Mesenchymal stem cell (in vitro differentiated cells and primary cell): Measurements from ENCODE around the gene RFX1.

ENCODE experiments used
- DNase-seq: peaks from one replicate; pipeline ENCODE4 v3.0.0-alpha.2; 2013
- H2AFZ ChIP-seq: one replicate; pipeline ENCODE4 v1.6.1; 2013; ENCODE audit warnings: low read depth, mild to moderate bottlenecking, control low read depth, inconsistent platforms, low read length, moderate library complexity
- H2AK5ac ChIP-seq: 2 replicates; pipeline ENCODE4 v1.6.1; 2013; ENCODE audit warnings: low read length, moderate library complexity, mild to moderate bottlenecking, inconsistent platforms; ENCODE audit not compliant: severe bottlenecking
- H2BK120ac ChIP-seq: one replicate; pipeline ENCODE4 v1.6.1; 2013; ENCODE audit warnings: low read depth, mild to moderate bottlenecking, inconsistent platforms, low read length, moderate library complexity
- H2BK12ac ChIP-seq, 2 experiments: one replicate each; pipeline ENCODE4 v1.6.1; 2013; ENCODE audit warnings: inconsistent platforms in 2 of 2, low read length in 2 of 2, mild to moderate bottlenecking in 2 of 2, moderate library complexity in 2 of 2, control low read depth in 1 of 2
- H2BK15ac ChIP-seq: one replicate; pipeline ENCODE4 v1.6.1; 2013; ENCODE audit warnings: mild to moderate bottlenecking, low read depth, inconsistent platforms; ENCODE audit not compliant: poor library complexity, severe bottlenecking
- H2BK5ac ChIP-seq: 2 replicates; pipeline ENCODE4 v1.6.1; 2013; ENCODE audit warnings: low read depth, mild to moderate bottlenecking, low read length, control low read depth, inconsistent platforms; ENCODE audit not compliant: poor library complexity, severe bottlenecking
- H3K14ac ChIP-seq, 2 experiments: one replicate each; pipeline ENCODE4 v1.6.1; 2013; ENCODE audit warnings: inconsistent platforms in 2 of 2, low read length in 2 of 2, control low read depth in 1 of 2, mild to moderate bottlenecking in 1 of 2, moderate library complexity in 1 of 2
- H3K18ac ChIP-seq, 2 experiments: one replicate each; pipeline ENCODE4 v1.6.1; 2013; ENCODE audit warnings: inconsistent platforms in 2 of 2, low read length in 2 of 2, control low read depth in 1 of 2, low read depth in 1 of 2, mild to moderate bottlenecking in 1 of 2
- H3K23ac ChIP-seq, 2 experiments: one replicate each; pipeline ENCODE4 v1.6.1; 2013; ENCODE audit warnings: inconsistent platforms in 2 of 2, low read length in 2 of 2, mild to moderate bottlenecking in 2 of 2, moderate library complexity in 2 of 2, control low read depth in 1 of 2
- H3K27ac ChIP-seq: 2 replicates; pipeline ENCODE4 v1.5.1; 2013; ENCODE audit warnings: mild to moderate bottlenecking, moderate library complexity, low read length, control low read depth, inconsistent platforms; ENCODE audit not compliant: poor library complexity, severe bottlenecking
- H3K27me3 ChIP-seq, 2 experiments: 2 replicates each; pipeline versions ENCODE4 v1.6.1 to v1.7.0; 2013; ENCODE audit warnings: low read length in 2 of 2, mild to moderate bottlenecking in 2 of 2, moderate library complexity in 2 of 2, control low read depth in 1 of 2, inconsistent platforms in 1 of 2; ENCODE audit not compliant: control insufficient read depth in 1 of 2, insufficient read depth in 1 of 2
- H3K36me3 ChIP-seq, 2 experiments: 2 replicates each; pipeline versions ENCODE4 v1.6.1 to v1.7.0; 2013; ENCODE audit warnings: low read length in 2 of 2, control low read depth in 1 of 2, inconsistent platforms in 1 of 2, low read depth in 1 of 2, mild to moderate bottlenecking in 1 of 2; ENCODE audit not compliant: insufficient read depth in 2 of 2, control insufficient read depth in 1 of 2
- H3K4ac ChIP-seq, 2 experiments: one replicate each; pipeline ENCODE4 v1.6.1; 2013; ENCODE audit warnings: inconsistent platforms in 2 of 2, low read length in 2 of 2, mild to moderate bottlenecking in 2 of 2, moderate library complexity in 2 of 2, control low read depth in 1 of 2, low read depth in 1 of 2
- H3K4me1 ChIP-seq: 2 replicates; pipeline ENCODE4 v1.6.1; 2013; ENCODE audit warnings: low read depth, low read length, control low read depth; ENCODE audit not compliant: control insufficient read depth, insufficient read depth
- H3K4me2 ChIP-seq: 2 replicates; pipeline ENCODE4 v1.6.1; 2013; ENCODE audit warnings: low read length, mild to moderate bottlenecking, inconsistent platforms; ENCODE audit not compliant: poor library complexity, severe bottlenecking
- H3K4me3 ChIP-seq, 2 experiments: 2 replicates each; pipeline versions ENCODE4 v1.5.1 to v1.7.0; 2013; ENCODE audit warnings: low read length in 2 of 2, mild to moderate bottlenecking in 2 of 2, control low read depth in 1 of 2, low read depth in 1 of 2; ENCODE audit not compliant: insufficient read depth in 1 of 2
- H3K79me1 ChIP-seq: replicated peaks from 2 replicates; pipeline ENCODE4 v1.6.1; 2013; ENCODE audit warnings: mild to moderate bottlenecking, control low read depth, low read length, inconsistent platforms; ENCODE audit not compliant: poor library complexity, severe bottlenecking
- H3K9ac ChIP-seq: 2 replicates; pipeline ENCODE4 v1.7.0; 2013; ENCODE audit warnings: mild to moderate bottlenecking, low read length, moderate library complexity
- H3K9me3 ChIP-seq: 2 replicates; pipeline ENCODE4 v1.7.0; 2013; ENCODE audit warnings: mild to moderate bottlenecking, low read length; ENCODE audit not compliant: control insufficient read depth
- H4K8ac ChIP-seq: one replicate; pipeline ENCODE4 v1.6.1; 2013; ENCODE audit warnings: inconsistent platforms, mild to moderate bottlenecking, low read length, moderate library complexity
- H4K91ac ChIP-seq: one replicate; pipeline ENCODE4 v1.6.1; 2013; ENCODE audit warnings: mild to moderate bottlenecking, low read length, inconsistent platforms
- WGBS: methylation state at CpG from one replicate; pipeline ENCODE4 v1.1.7; 2013; ENCODE audit warnings: mixed read lengths; 5-methylcytosine and 5-hydroxymethylcytosine counted together

RFX1 gene

GRCh38 chr19:13984875-13985741 lies 21.0 kb downstream of the RFX1 start:
- no peak overlapping the region for H3K23ac ChIP-seq
- H3K4me1 ChIP-seq, result peaks cover 32% of the 10 kb centered on the region
- 93% methylated on average over 25 of the region's 25 CpGs for WGBS
- H3K14ac ChIP-seq, result no peak overlapping the region
- H2BK12ac ChIP-seq, result peak overlapping the region in 1 of 2 experiments; percentile 65
- H3K79me1 ChIP-seq, result peaks cover 18% of the 10 kb centered on the region
- no peak overlapping the region for H3K18ac ChIP-seq
- no peak overlapping the region for H3K4ac ChIP-seq
- H3K9me3 ChIP-seq, result no peaks in the 10 kb centered on the region
- no peak overlapping the region for H3K4me2 ChIP-seq
- H2BK15ac ChIP-seq, result no peak overlapping the region
- no peak overlapping the region for H4K91ac ChIP-seq
- no peak overlapping the region for H3K4me3 ChIP-seq
- H2AK5ac ChIP-seq, result peak overlapping the region; percentile 62
- peaks cover 6 to 55% of the 10 kb centered on the region in 2 experiments for H3K36me3 ChIP-seq
- no peak overlapping the region for H3K9ac ChIP-seq
- no peak overlapping the region for H2BK120ac ChIP-seq
- no peak overlapping the region for H2BK5ac ChIP-seq
- H4K8ac ChIP-seq, result no peak overlapping the region
- no peaks in the 10 kb centered on the region for H3K27me3 ChIP-seq
- no peak overlapping the region for H2AFZ ChIP-seq
- DNase-seq, result no peak
- peak overlapping the region; percentile 77 for H3K27ac ChIP-seq

GRCh38 chr19:13984186-13984585 lies 21.9 kb downstream of the RFX1 start:
- Histone ChIP-seq H4K8ac (no peak overlapping the region), H2AK5ac (no peak overlapping the region), H3K79me1 (peaks cover 11% of the 10 kb centered on the region), H2BK120ac (no peak overlapping the region), H3K9me3 (no peaks in the 10 kb centered on the region), H3K36me3 (peaks cover 6 to 51% of the 10 kb centered on the region in 2 experiments), H3K14ac (no peak overlapping the region), H2BK12ac (no peak overlapping the region), H3K4ac (no peak overlapping the region), H3K4me3 (no peak overlapping the region), H3K4me1 (peaks cover 32% of the 10 kb centered on the region), H2AFZ (no peak overlapping the region), H3K4me2 (no peak overlapping the region), H2BK5ac (no peak overlapping the region), H2BK15ac (no peak overlapping the region), H3K27ac (no peak overlapping the region), H3K27me3 (peaks cover 0 to 5% of the 10 kb centered on the region in 2 experiments), H3K23ac (no peak overlapping the region), H4K91ac (no peak overlapping the region), H3K9ac (no peak overlapping the region), H3K18ac (no peak overlapping the region)
- 81% methylated on average over 9 of the region's 15 CpGs for WGBS
- no peak for DNase-seq

- Histone ChIP-seq H3K4me3 (no peak overlapping the region), H4K8ac (no peak overlapping the region), H3K4me1 (peaks cover 37% of the 10 kb centered on the region), H3K9me3 (no peaks in the 10 kb centered on the region), H3K14ac (no peak overlapping the region), H2BK5ac (no peak overlapping the region), H3K27me3 (peaks cover 0 to 8% of the 10 kb centered on the region in 2 experiments), H3K23ac (no peak overlapping the region), H3K9ac (no peak overlapping the region), H3K4me2 (no peak overlapping the region), H3K36me3 (peaks cover 6 to 43% of the 10 kb centered on the region in 2 experiments), H2BK120ac (no peak overlapping the region), H3K27ac (no peak overlapping the region), H2AK5ac (no peak overlapping the region), H3K4ac (no peak overlapping the region), H2BK15ac (no peak overlapping the region), H2AFZ (no peak overlapping the region), H4K91ac (no peak overlapping the region), H3K18ac (no peak overlapping the region), H3K79me1 (peaks cover 5% of the 10 kb centered on the region), H2BK12ac (no peak overlapping the region)
- no peak for DNase-seq
- 94% methylated on average over 20 of the region's 21 CpGs for WGBS
Measured at GRCh38 chr19:13983213-13983889, 22.8 kb downstream of the RFX1 start.

- Histone ChIP-seq H2BK12ac (no peak overlapping the region), H3K36me3 (peaks cover 6 to 43% of the 10 kb centered on the region in 2 experiments), H3K18ac (no peak overlapping the region), H3K27ac (no peak overlapping the region), H3K14ac (no peak overlapping the region), H3K4me3 (no peak overlapping the region), H3K9me3 (no peaks in the 10 kb centered on the region), H2BK15ac (no peak overlapping the region), H3K4ac (no peak overlapping the region), H2BK5ac (no peak overlapping the region), H3K9ac (no peak overlapping the region), H2AK5ac (no peak overlapping the region), H3K27me3 (peaks cover 0 to 8% of the 10 kb centered on the region in 2 experiments), H3K4me1 (peaks cover 40% of the 10 kb centered on the region), H2AFZ (no peak overlapping the region), H3K4me2 (no peak overlapping the region), H3K79me1 (peaks cover 2% of the 10 kb centered on the region), H4K8ac (no peak overlapping the region), H3K23ac (no peak overlapping the region), H4K91ac (no peak overlapping the region), H2BK120ac (no peak overlapping the region)
- 97% methylated on average over 9 of the region's 9 CpGs for WGBS
- no peak for DNase-seq
Measured at GRCh38 chr19:13982773-13983172, 23.3 kb downstream of the RFX1 start.
